ENCODE results near the gene ZNF157. TPM values are rescaled to one million over a fixed set of nuclear protein-coding genes. Genes with fewer than 3 reads are reported as not detected.

Gene ZNF157
- total RNA-seq, 1 donor from 2014 or later: not detected

GRCh38 chrX:47358387-47359065 is 11.9 kb upstream of the ZNF157 start:
- Histone ChIP-seq H3K27me3 (ENCODE audit: low read depth) (no peaks in the 10 kb centered on the region), H3K4me3 (no peak overlapping the region), H3K27ac (replicated peaks) (no peak overlapping the region), H3K4me1 (no peaks in the 10 kb centered on the region), H3K36me3 (no peaks in the 10 kb centered on the region), H3K9me3 (replicated peaks) (no peaks in the 10 kb centered on the region)
- no peak for DNase-seq
- no peak for TF ChIP-seq CTCF (IDR thresholded peaks at IDR 0.05; ENCODE audit: borderline replicate concordance)
- intact Hi-C loops (cut with micrococcal nuclease): no loop called here

- intact Hi-C loops (cut with micrococcal nuclease): no loop called here
- no peaks in the 10 kb centered on the region for H3K9me3 ChIP-seq (replicated peaks)
- no peaks in the 10 kb centered on the region for H3K36me3 ChIP-seq
- H3K4me3 ChIP-seq: no peak overlapping the region
- TF ChIP-seq CTCF (IDR thresholded peaks at IDR 0.05; ENCODE audit: borderline replicate concordance): no peak
- no peak for DNase-seq
- H3K27me3 ChIP-seq (ENCODE audit: low read depth): no peaks in the 10 kb centered on the region
- H3K4me1 ChIP-seq: no peaks in the 10 kb centered on the region
- H3K27ac ChIP-seq (replicated peaks): no peak overlapping the region
Observed at GRCh38 chrX:47360423-47361179, 9.8 kb upstream of the ZNF157 start.

DNA sequence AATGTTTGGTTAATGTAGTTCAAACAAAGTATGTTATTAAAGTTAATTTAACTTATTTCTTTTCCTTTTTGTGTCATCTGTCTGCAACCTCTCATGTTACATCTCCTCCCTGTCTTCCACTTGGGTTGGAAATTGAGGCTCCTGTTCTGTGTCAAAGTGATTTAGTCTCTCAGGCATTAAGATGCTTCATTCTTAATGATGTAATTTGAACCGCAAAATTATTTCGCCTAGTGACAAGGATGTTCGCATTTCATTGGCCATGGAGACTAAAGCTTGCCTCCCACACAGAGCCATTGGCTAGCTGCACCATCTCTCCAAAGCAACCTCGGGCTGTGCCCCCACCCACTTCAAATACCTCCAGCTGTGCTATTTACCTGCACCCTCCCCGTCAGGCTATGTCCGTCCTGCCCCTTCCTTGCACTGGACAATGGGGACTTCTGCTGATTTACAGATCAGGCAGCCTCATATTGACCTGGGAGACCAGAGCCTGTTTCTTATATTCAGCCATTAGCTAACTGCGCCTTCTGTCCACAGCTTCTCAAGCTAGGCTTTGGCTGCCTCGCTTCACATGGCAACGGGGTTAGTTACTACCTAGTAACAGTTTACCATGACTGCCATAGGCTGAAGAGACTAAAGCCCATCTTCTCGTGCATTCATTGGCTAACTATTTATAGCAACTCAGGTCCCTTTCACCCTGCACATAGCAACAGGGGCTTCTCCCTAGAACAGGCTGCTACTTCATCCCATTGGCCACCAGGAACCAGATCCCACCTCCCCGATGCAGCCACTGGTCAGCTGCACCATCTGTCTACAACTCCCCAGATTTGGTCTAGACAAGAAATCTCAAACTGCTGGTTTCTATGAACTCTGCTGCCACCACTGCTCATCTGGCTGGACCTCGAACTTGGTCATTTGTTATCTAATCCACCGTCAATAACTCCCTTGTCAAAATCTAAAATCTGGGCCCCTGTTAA is 8.6 kb upstream of the ZNF157 start:
- no peaks in the 10 kb centered on the region for H3K4me1 ChIP-seq
- H3K27me3 ChIP-seq (ENCODE audit: low read depth): no peaks in the 10 kb centered on the region
- no peak for TF ChIP-seq CTCF (IDR thresholded peaks at IDR 0.05; ENCODE audit: borderline replicate concordance)
- H3K36me3 ChIP-seq: no peaks in the 10 kb centered on the region
- intact Hi-C loops (cut with micrococcal nuclease): no loop called here
- H3K4me3 ChIP-seq: peak overlapping the region; percentile 61
- peak overlapping the region; percentile 85 for H3K27ac ChIP-seq (replicated peaks)
- no peaks in the 10 kb centered on the region for H3K9me3 ChIP-seq (replicated peaks)
- peak; percentile 69 for DNase-seq

DNA sequence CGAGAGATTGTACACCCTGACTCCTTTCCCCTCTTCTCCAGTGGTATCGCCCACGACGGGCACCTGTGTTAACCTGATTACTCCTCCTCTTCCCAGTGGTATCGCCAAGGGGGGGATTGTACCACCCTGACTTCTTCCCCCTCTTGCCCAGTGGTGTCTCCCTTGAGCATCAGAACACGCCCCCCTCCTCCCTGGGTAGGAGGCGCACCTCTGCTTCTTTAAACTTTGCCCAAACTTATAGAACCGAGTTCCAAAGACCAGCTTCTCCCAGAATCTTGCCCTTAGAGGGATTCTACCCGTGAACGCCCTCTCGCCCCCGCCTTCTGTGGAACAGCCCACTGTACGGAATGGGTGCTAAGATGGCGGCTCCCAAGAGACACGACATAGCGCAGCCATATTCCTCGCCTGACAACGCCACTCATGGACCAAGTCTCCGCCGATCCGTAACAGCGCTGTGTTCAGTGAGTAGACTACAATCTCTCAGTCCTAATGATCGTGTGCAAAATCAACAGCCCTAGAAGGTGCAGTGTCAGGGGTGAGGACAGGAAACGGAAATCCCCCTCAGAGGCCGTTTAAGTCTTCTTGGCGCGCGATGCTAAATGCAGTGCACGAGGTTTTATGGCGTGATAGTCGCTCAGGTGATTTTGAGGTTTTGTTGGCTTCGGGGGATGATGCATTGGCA is 4.2 kb upstream of the ZNF157 start:
- H3K27ac ChIP-seq (replicated peaks): no peak overlapping the region
- H3K4me1 ChIP-seq: no peaks in the 10 kb centered on the region
- no peak for TF ChIP-seq CTCF (IDR thresholded peaks at IDR 0.05; ENCODE audit: borderline replicate concordance)
- H3K9me3 ChIP-seq (replicated peaks): no peaks in the 10 kb centered on the region
- intact Hi-C loops (cut with micrococcal nuclease): no loop called here
- DNase-seq: peak; percentile 42
- no peaks in the 10 kb centered on the region for H3K27me3 ChIP-seq (ENCODE audit: low read depth)
- H3K36me3 ChIP-seq: no peaks in the 10 kb centered on the region
- peak overlapping the region; percentile 64 for H3K4me3 ChIP-seq

DNA sequence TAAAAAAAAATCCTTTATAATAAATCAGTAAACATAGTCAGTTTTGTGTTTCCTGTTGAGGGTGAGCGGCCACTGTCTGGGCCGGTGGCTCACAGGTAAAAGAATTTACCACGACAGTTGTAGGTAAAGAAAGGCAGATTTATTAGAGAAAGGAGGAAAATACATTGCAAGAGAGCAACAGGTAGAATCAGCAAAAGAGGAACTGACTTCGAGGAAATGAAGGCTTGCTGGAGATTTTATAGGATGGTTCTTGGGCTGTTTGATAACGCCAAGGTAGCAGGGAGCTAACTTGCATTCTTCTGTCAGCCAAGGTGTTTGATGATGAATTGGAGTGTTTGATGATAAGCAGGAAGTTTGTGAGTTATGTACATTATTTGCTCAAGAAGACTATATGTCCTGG is 2.8 kb downstream of the ZNF157 start:
- TF ChIP-seq CTCF (IDR thresholded peaks at IDR 0.05; ENCODE audit: borderline replicate concordance): no peak
- H3K4me3 ChIP-seq: no peak overlapping the region

More for the DNA sequence above, 2.8 kb downstream of the ZNF157 start:
- H3K27me3 ChIP-seq (ENCODE audit: low read depth): no peaks in the 10 kb centered on the region
- H3K4me1 ChIP-seq: no peaks in the 10 kb centered on the region
- DNase-seq: no peak
- H3K9me3 ChIP-seq (replicated peaks): no peaks in the 10 kb centered on the region
- intact Hi-C loops (cut with micrococcal nuclease): no loop called here
- H3K27ac ChIP-seq (replicated peaks): no peak overlapping the region
- H3K36me3 ChIP-seq: no peaks in the 10 kb centered on the region
